Liver (tissue), 9 donors: ENCODE measurements around the gene FCRL1. TPM values are rescaled to one million over a fixed set of nuclear protein-coding genes. Genes with fewer than 3 reads are reported as not detected.

Experiments
- DNase-seq: peaks from one replicate; pipeline ENCODE4 v3.0.0-alpha.2; 2017; ENCODE audit warnings: low spot score
- H3K27ac ChIP-seq, 2 donors: one replicate each; pipeline ENCODE4 v1.7.0; 2013; ENCODE audit warnings: inconsistent platforms in 2 of 2, low read length in 2 of 2, control low read depth in 1 of 2, low read depth in 1 of 2, mild to moderate bottlenecking in 1 of 2
- H3K27me3 ChIP-seq, 4 donors: one replicate each; pipeline versions ENCODE4 v1.6.1 to v1.7.0; 2013; ENCODE audit warnings: low read length in 3 of 4, inconsistent platforms in 1 of 4, mild to moderate bottlenecking in 1 of 4, moderate library complexity in 1 of 4; ENCODE audit not compliant: control insufficient read depth in 4 of 4, insufficient read depth in 4 of 4
- H3K36me3 ChIP-seq, 4 donors: one replicate each; pipeline versions ENCODE4 v1.6.1 to v1.7.0; 2013; ENCODE audit warnings: low read length in 3 of 4, mild to moderate bottlenecking in 3 of 4, low read depth in 1 of 4, moderate library complexity in 1 of 4; ENCODE audit not compliant: control insufficient read depth in 4 of 4, insufficient read depth in 3 of 4
- H3K4me1 ChIP-seq, 4 donors: one replicate each; pipeline versions ENCODE4 v1.6.1 to v1.7.0; 2013; ENCODE audit warnings: low read length in 3 of 4, mild to moderate bottlenecking in 3 of 4, moderate library complexity in 1 of 4; ENCODE audit not compliant: control insufficient read depth in 4 of 4, insufficient read depth in 4 of 4
- H3K4me3 ChIP-seq, 3 donors: one replicate each; pipeline versions ENCODE4 v1.6.1 to v1.7.0; 2013; ENCODE audit warnings: low read length in 3 of 3, control low read depth in 1 of 3, low read depth in 1 of 3, mild to moderate bottlenecking in 1 of 3
- H3K9ac ChIP-seq, 2 donors: one replicate each; pipeline ENCODE4 v1.7.0; 2013; ENCODE audit warnings: low read length in 2 of 2, mild to moderate bottlenecking in 2 of 2, moderate library complexity in 2 of 2, control low read depth in 1 of 2, low read depth in 1 of 2
- H3K9me3 ChIP-seq, 4 donors: one replicate each; pipeline versions ENCODE4 v1.6.1 to v1.7.0; 2013; ENCODE audit warnings: low read length in 3 of 4; ENCODE audit not compliant: control insufficient read depth in 4 of 4
- ATF3 ChIP-seq: IDR thresholded peaks from 2 replicates; pipeline ENCODE4 v1.6.1; 2016; ENCODE audit warnings: antibody characterized with exemption
- CTCF ChIP-seq: fragments of 150-350 bp; IDR thresholded peaks from 2 replicates; pipeline ENCODE4 v1.5.1; 2017; ENCODE audit warnings: improper control_type of control experiment, low read depth, low read length; ENCODE audit not compliant: missing input control
- EGR1 ChIP-seq, 2 donors: IDR thresholded peaks; 2 replicates each; pipeline ENCODE4 v1.6.1; 2016 to 2018; ENCODE audit warnings: antibody characterized with exemption in 2 of 2, low read depth in 2 of 2
- FOXA1 ChIP-seq: IDR thresholded peaks from 2 replicates; pipeline ENCODE4 v1.6.1; 2016; ENCODE audit warnings: antibody characterized with exemption
- FOXA2 ChIP-seq: IDR thresholded peaks from 2 replicates; pipeline ENCODE4 v1.6.1; 2016; ENCODE audit warnings: antibody characterized with exemption
- GABPA ChIP-seq, 2 donors: IDR thresholded peaks in 1 of 2; conservative IDR thresholded peaks in 1 of 2; 2 replicates each; pipeline ENCODE4 v1.6.1; 2016; ENCODE audit warnings: antibody characterized with exemption in 2 of 2, mild to moderate bottlenecking in 1 of 2, moderate library complexity in 1 of 2
- HNF4A ChIP-seq, 2 donors: conservative IDR thresholded peaks; 2 replicates each; pipeline ENCODE4 v1.6.1; 2016; ENCODE audit warnings: antibody characterized with exemption in 2 of 2, mild to moderate bottlenecking in 2 of 2
- JUND ChIP-seq, 2 donors: IDR thresholded peaks; 2 replicates each; pipeline ENCODE4 v1.6.1; 2016; ENCODE audit warnings: antibody characterized with exemption in 2 of 2
- MAX ChIP-seq: IDR thresholded peaks from 2 replicates; pipeline ENCODE4 v1.6.1; 2016; ENCODE audit warnings: antibody characterized with exemption
- NR2F2 ChIP-seq: IDR thresholded peaks from 2 replicates; pipeline ENCODE4 v1.6.1; 2016; ENCODE audit warnings: antibody characterized with exemption
- RAD21 ChIP-seq, 2 donors: IDR thresholded peaks; 2 replicates each; pipeline ENCODE4 v1.6.1; 2016; ENCODE audit warnings: antibody characterized with exemption in 2 of 2, mild to moderate bottlenecking in 2 of 2
- REST ChIP-seq: IDR thresholded peaks from 2 replicates; pipeline ENCODE4 v1.6.1; 2016; ENCODE audit warnings: antibody characterized with exemption, mild to moderate bottlenecking
- RXRA ChIP-seq, 2 donors: IDR thresholded peaks; 2 replicates each; pipeline ENCODE4 v1.6.1; 2017 to 2018; ENCODE audit warnings: antibody characterized with exemption in 2 of 2, mild to moderate bottlenecking in 1 of 2
- SP1 ChIP-seq: IDR thresholded peaks from 2 replicates; pipeline ENCODE4 v1.6.1; 2018; ENCODE audit warnings: antibody characterized with exemption, mild to moderate bottlenecking
- TAF1 ChIP-seq: conservative IDR thresholded peaks from 2 replicates; pipeline ENCODE4 v1.6.1; 2016; ENCODE audit warnings: antibody characterized with exemption, mild to moderate bottlenecking
- YY1 ChIP-seq: IDR thresholded peaks from 2 replicates; pipeline ENCODE4 v1.6.1; 2016; ENCODE audit warnings: antibody characterized with exemption, mild to moderate bottlenecking
- ZBTB33 ChIP-seq: IDR thresholded peaks from 2 replicates; pipeline ENCODE4 v1.6.1; 2016; ENCODE audit warnings: antibody characterized with exemption
- WGBS: extraction: QIAGEN DNeasy Blood & Tissue Kit; methylation state at CpG from one replicate; pipeline ENCODE4 v1.1.7; 2013; 5-methylcytosine and 5-hydroxymethylcytosine counted together
- polyA plus RNA-seq, 2 donors: library from polyadenylated mRNA; stranded (reverse) in 1 of 2; unstranded in 1 of 2; fragments of 200-250 nt in 1 of 2; fragments of >200 nt in 1 of 2; fragmentation: Nextera tagmentation in 1 of 2; extraction: Ambion mirVana in 1 of 2; gene quantifications; one replicate each; pipeline versions ENCODE4 v1.2.1 to v1.2.3, GENCODE V29; 2013 to 2015
- total RNA-seq, 2 donors: library from RNA; depleted of rRNA; stranded (reverse); fragments of >200 nt; gene quantifications; one replicate each; pipeline ENCODE4 v1.2.3, GENCODE V29; 2014
- donor health status: healthy.
- donor health status: healthy.
- donor health status: healthy.
- donor health status: healthy.
- donor health status: healthy.

The FCRL1 gene
- total and polyA plus RNA-seq, 4 donors, result 0.02 to 0.84 (median 0.49) TPM

GRCh38 chr1:157785248-157785647 lies 34.7 kb downstream of the FCRL1 start:
- no peak overlapping the region for H3K4me3 ChIP-seq
- H3K4me1 ChIP-seq, result no peaks in the 10 kb centered on the region
- H3K9me3 ChIP-seq, result no peaks in the 10 kb centered on the region
- H3K36me3 ChIP-seq, result no peaks in the 10 kb centered on the region
- H3K27ac ChIP-seq, result no peak overlapping the region
- H3K27me3 ChIP-seq, result no peaks in the 10 kb centered on the region
- TF ChIP-seq ATF3 (no peak), CTCF (no peak), RXRA (IDR thresholded peaks at IDR 0.05) (no peak), JUND (IDR thresholded peaks at IDR 0.05) (no peak), RAD21 (IDR thresholded peaks at IDR 0.05) (no peak), MAX (no peak), FOXA1 (no peak), HNF4A (conservative IDR thresholded peaks at IDR 0.05) (no peak), GABPA (IDR thresholded peaks at IDR 0.05 in 1 of 2, conservative IDR thresholded peaks at IDR 0.05 in 1 of 2) (no peak), ZBTB33 (no peak), TAF1 (no peak), NR2F2 (no peak), SP1 (no peak), FOXA2 (no peak)
- no peak overlapping the region for H3K9ac ChIP-seq
- 8% methylated on average over 1 of the region's 1 CpG for WGBS
- DNase-seq, result no peak

GRCh38 chr1:157784801-157785200 lies 35.1 kb downstream of the FCRL1 start:
- no peak for TF ChIP-seq EGR1 (IDR thresholded peaks at IDR 0.05; ENCODE audit: low read depth in 2 of 2)
- no peak for TF ChIP-seq YY1
- TF ChIP-seq REST, result no peak

More at GRCh38 chr1:157784801-157785200, 35.1 kb downstream of the FCRL1 start:
- Histone ChIP-seq H3K4me1 (no peaks in the 10 kb centered on the region), H3K27ac (no peak overlapping the region), H3K36me3 (no peaks in the 10 kb centered on the region), H3K9ac (no peak overlapping the region), H3K4me3 (no peak overlapping the region), H3K27me3 (no peaks in the 10 kb centered on the region), H3K9me3 (no peaks in the 10 kb centered on the region)
- no peak for DNase-seq
- 68% methylated on average over 3 of the region's 3 CpGs for WGBS
